Mesodermal cell (in vitro differentiated cells): Measurements from ENCODE around the gene DRAXIN.

Experiments used
- H3K27ac ChIP-seq: 2 replicates; pipeline ENCODE4 v1.7.0; 2013; ENCODE audit warnings: mild to moderate bottlenecking, low read depth, low read length, moderate library complexity; ENCODE audit not compliant: severe bottlenecking
- H3K36me3 ChIP-seq: 2 replicates; pipeline ENCODE4 v1.7.1; 2013; ENCODE audit warnings: mild to moderate bottlenecking, low read length, moderate library complexity; ENCODE audit not compliant: control insufficient read depth, insufficient read depth
- H3K4me1 ChIP-seq: one replicate; pipeline ENCODE4 v1.7.1; 2013; ENCODE audit warnings: mild to moderate bottlenecking, low read length; ENCODE audit not compliant: insufficient read depth, control insufficient read depth, poor library complexity, severe bottlenecking
- H3K4me3 ChIP-seq: 2 replicates; pipeline ENCODE4 v1.7.0; 2013; ENCODE audit warnings: low read length, control low read depth, mild to moderate bottlenecking; ENCODE audit not compliant: insufficient read depth, poor library complexity, severe bottlenecking; ENCODE audit errors: extremely low read depth
- H3K9me3 ChIP-seq: 2 replicates; pipeline ENCODE4 v1.7.1; 2013; ENCODE audit warnings: mild to moderate bottlenecking, low read length, moderate library complexity; ENCODE audit not compliant: control insufficient read depth
- WGBS, 2 experiments: methylation state at CpG; one replicate each; pipeline ENCODE4 v1.1.5; 2013; ENCODE audit warnings: missing lambda C conversion rate in 2 of 2; ENCODE audit not compliant: insufficient coverage in 2 of 2; 5-methylcytosine and 5-hydroxymethylcytosine counted together

DRAXIN gene

GRCh38 chr1:11738096-11738495 is 46.6 kb downstream of the DRAXIN start:
- H3K4me3 ChIP-seq: no peak overlapping the region
- H3K4me1 ChIP-seq: peaks cover 20% of the 10 kb centered on the region
- no peaks in the 10 kb centered on the region for H3K9me3 ChIP-seq
- H3K27ac ChIP-seq: no peak overlapping the region
- 100% methylated on average over 2 of the region's 2 CpGs; no CpG with 5 or more reads in 1 of the 2 experiments for WGBS, 2 experiments
- H3K36me3 ChIP-seq: no peaks in the 10 kb centered on the region

GRCh38 chr1:11738783-11739182 is 47.3 kb downstream of the DRAXIN start:
- WGBS, 2 experiments: 94% methylated on average over 2 to 3 of the region's 6 CpGs

GRCh38 chr1:11740258-11741192 is 49.0 kb downstream of the DRAXIN start:
- no peaks in the 10 kb centered on the region for H3K36me3 ChIP-seq
- no peaks in the 10 kb centered on the region for H3K9me3 ChIP-seq
- peaks cover 20% of the 10 kb centered on the region for H3K4me1 ChIP-seq
- WGBS, 2 experiments: 83 to 90% methylated on average over 11 to 12 of the region's 15 CpGs
- H3K4me3 ChIP-seq: no peak overlapping the region
- no peak overlapping the region for H3K27ac ChIP-seq

More at GRCh38 chr1:11738783-11739182, 47.3 kb downstream of the DRAXIN start:
- H3K27ac ChIP-seq: no peak overlapping the region
- no peaks in the 10 kb centered on the region for H3K9me3 ChIP-seq
- no peaks in the 10 kb centered on the region for H3K36me3 ChIP-seq
- peaks cover 20% of the 10 kb centered on the region for H3K4me1 ChIP-seq
- H3K4me3 ChIP-seq: no peak overlapping the region

GRCh38 chr1:11741482-11741881 is 50.0 kb downstream of the DRAXIN start:
- whole genome bisulfite sequencing, 2 experiments: 89% methylated on average over 4 of the region's 4 CpGs; no CpG with 5 or more reads in 1 of the 2 experiments
- Histone ChIP-seq H3K9me3 (no peaks in the 10 kb centered on the region), H3K27ac (no peak overlapping the region), H3K36me3 (peaks cover 6% of the 10 kb centered on the region), H3K4me3 (no peak overlapping the region), H3K4me1 (peaks cover 20% of the 10 kb centered on the region)

GRCh38 chr1:11741919-11742558 is 50.5 kb downstream of the DRAXIN start:
- peaks cover 9% of the 10 kb centered on the region for H3K36me3 ChIP-seq
- peaks cover 16% of the 10 kb centered on the region for H3K4me1 ChIP-seq
- no peaks in the 10 kb centered on the region for H3K9me3 ChIP-seq
- H3K4me3 ChIP-seq: no peak overlapping the region
- no peak overlapping the region for H3K27ac ChIP-seq
- WGBS, 2 experiments: 82 to 94% methylated on average over 1 to 3 of the region's 5 CpGs

- WGBS, 2 experiments: 93% methylated on average over 7 to 8 of the region's 9 CpGs
- H3K4me1 ChIP-seq: peaks cover 13% of the 10 kb centered on the region
- no peak overlapping the region for H3K27ac ChIP-seq
- peaks cover 13% of the 10 kb centered on the region for H3K36me3 ChIP-seq
- H3K4me3 ChIP-seq: no peak overlapping the region
- no peaks in the 10 kb centered on the region for H3K9me3 ChIP-seq
Observed at GRCh38 chr1:11744287-11744686, 52.8 kb downstream of the DRAXIN start.

GRCh38 chr1:11746092-11746491 is 54.6 kb downstream of the DRAXIN start:
- no peaks in the 10 kb centered on the region for H3K9me3 ChIP-seq
- WGBS, 2 experiments: 91 to 96% methylated on average over 5 to 6 of the region's 6 CpGs

GRCh38 chr1:11746795-11747487 is 55.4 kb downstream of the DRAXIN start:
- Histone ChIP-seq H3K27ac (no peak overlapping the region), H3K4me1 (no peaks in the 10 kb centered on the region), H3K36me3 (peaks cover 21% of the 10 kb centered on the region), H3K4me3 (no peak overlapping the region), H3K9me3 (no peaks in the 10 kb centered on the region)
- 86 to 87% methylated on average over 19 to 20 of the region's 20 CpGs for WGBS, 2 experiments

More at GRCh38 chr1:11746092-11746491, 54.6 kb downstream of the DRAXIN start:
- H3K4me1 ChIP-seq: peaks cover 2% of the 10 kb centered on the region
- H3K36me3 ChIP-seq: peaks cover 18% of the 10 kb centered on the region
- no peak overlapping the region for H3K27ac ChIP-seq
- H3K4me3 ChIP-seq: no peak overlapping the region

- no peak overlapping the region for H3K4me3 ChIP-seq
- H3K36me3 ChIP-seq: peaks cover 21% of the 10 kb centered on the region
- WGBS, 2 experiments: 94 to 98% methylated on average over 23 to 26 of the region's 27 CpGs
- no peak overlapping the region for H3K27ac ChIP-seq
- H3K9me3 ChIP-seq: no peaks in the 10 kb centered on the region
- peaks cover 10% of the 10 kb centered on the region for H3K4me1 ChIP-seq
Observed at GRCh38 chr1:11748294-11749202, 57.0 kb downstream of the DRAXIN start.
